ENCODE data around the gene HLA-DPB1. TPM values are rescaled to one million over a fixed set of nuclear protein-coding genes. Genes with fewer than 3 reads are reported as not detected.

The HLA-DPB1 gene
- total RNA-seq (2021) (2.3 and 2.7 TPM in 2 replicates), Bru-seq, nascent RNA (percentile 30 among the genes with signal in this experiment), BruChase-seq, experiment 1, labeled RNA remaining after a 2-hour chase (percentile 24 among the genes with signal in this experiment), BruChase-seq, experiment 2, labeled RNA remaining after a 6-hour chase (percentile 41 among the genes with signal in this experiment)
- long read RNA-seq, partial matches to known transcripts = 1 of 3 reads
- long read RNA-seq, other reads (novel, unspliced or antisense) = 2 of 3 reads

- no peak for TF ChIP-seq CTCF (conservative IDR thresholded peaks at IDR 0.05; ENCODE audit: low read depth, low read length)
- TF ChIP-seq EZH2 (IDR thresholded peaks at IDR 0.05; ENCODE audit: borderline replicate concordance, low read depth, low read length, poor library complexity, severe bottlenecking) = no peak
- Histone ChIP-seq H3K27ac (ENCODE audit: low read depth, low read length, poor library complexity, severe bottlenecking) (no peak within 1 kb of the TSS), H3K4me3 (ENCODE audit: low read depth, low read length, poor library complexity, severe bottlenecking) (no peak within 1 kb of the TSS), H3K4me1 (ENCODE audit: insufficient read depth, low read length, poor library complexity, severe bottlenecking) (no peaks in the 10 kb centered on the region), H3K36me3 (ENCODE audit: insufficient read depth, low read length, poor library complexity, severe bottlenecking) (no peaks in the 10 kb centered on the region), H3K9me3 (ENCODE audit: low read depth, low read length, poor library complexity, severe bottlenecking) (no peaks in the 10 kb centered on the region), H3K27me3 (replicated peaks; ENCODE audit: insufficient read depth, low read depth, low read length, poor library complexity) (peaks cover 16% of the 10 kb centered on the region)
- intact Hi-C loops (cut with micrococcal nuclease; ENCODE audit: unreplicated experiment) = loop anchor here (10.0 kb wide), 1 partner anchor 51 kb away; no protein-coding TSS in a partner anchor
- no TSS peak for BruUV-seq (replicated peaks)
- peak; percentile 50 for DNase-seq (ENCODE audit: low spot score)
- CTCF ChIA-PET = no interaction called here
- POLR2A ChIA-PET (ENCODE audit: low non-redundant PET) = interaction anchor here (0.6 kb wide), 1 partner anchor 124 kb away, joined by 4 read pairs; no protein-coding TSS in a partner anchor
These were observed at the start of gene HLA-DPB1 for GRCh38 chr6:33075568-33076405. HLA-DPB1 (plus strand) TSS chr6:33075990; CDS start chr6:33076042, 52 bp downstream.

- peaks cover 56% of the 10 kb centered on the region for H3K27me3 ChIP-seq (replicated peaks; ENCODE audit: insufficient read depth, low read depth, low read length, poor library complexity)
- H3K36me3 ChIP-seq (ENCODE audit: insufficient read depth, low read length, poor library complexity, severe bottlenecking) = no peaks in the 10 kb centered on the region
- intact Hi-C loops (cut with micrococcal nuclease; ENCODE audit: unreplicated experiment) = loop anchor here (10.0 kb wide), 1 partner anchor 46 kb away; the partner anchor contains the start of genes HLA-DPA1 and HLA-DPB1
- ChIA-PET POLR2A (ENCODE audit: low non-redundant PET) (no interaction called here), CTCF (no interaction called here)
- H3K9me3 ChIP-seq (ENCODE audit: low read depth, low read length, poor library complexity, severe bottlenecking) = no peaks in the 10 kb centered on the region
- H3K4me1 ChIP-seq (ENCODE audit: insufficient read depth, low read length, poor library complexity, severe bottlenecking) = no peaks in the 10 kb centered on the region
- no peak for DNase-seq (ENCODE audit: low spot score)
- BruUV-seq (replicated peaks) = no TSS peak
- TF ChIP-seq CTCF (conservative IDR thresholded peaks at IDR 0.05; ENCODE audit: low read depth, low read length) (no peak), EZH2 (IDR thresholded peaks at IDR 0.05; ENCODE audit: borderline replicate concordance, low read depth, low read length, poor library complexity, severe bottlenecking) (no peak)
- H3K4me3 ChIP-seq (ENCODE audit: low read depth, low read length, poor library complexity, severe bottlenecking) = no peak overlapping the region
- H3K27ac ChIP-seq (ENCODE audit: low read depth, low read length, poor library complexity, severe bottlenecking) = no peak overlapping the region
These were observed 47.5 kb upstream of the HLA-DPB1 start for GRCh38 chr6:33028220-33028849.

- H3K27ac ChIP-seq (ENCODE audit: low read depth, low read length, poor library complexity, severe bottlenecking) = no peak overlapping the region
- TF ChIP-seq CTCF (conservative IDR thresholded peaks at IDR 0.05; ENCODE audit: low read depth, low read length) = no peak
- no peak for TF ChIP-seq EZH2 (IDR thresholded peaks at IDR 0.05; ENCODE audit: borderline replicate concordance, low read depth, low read length, poor library complexity, severe bottlenecking)
- H3K4me1 ChIP-seq (ENCODE audit: insufficient read depth, low read length, poor library complexity, severe bottlenecking) = no peaks in the 10 kb centered on the region
- CTCF ChIA-PET = no interaction called here
- no peak overlapping the region for H3K4me3 ChIP-seq (ENCODE audit: low read depth, low read length, poor library complexity, severe bottlenecking)
- H3K27me3 ChIP-seq (replicated peaks; ENCODE audit: insufficient read depth, low read depth, low read length, poor library complexity) = peaks cover 68% of the 10 kb centered on the region
- intact Hi-C loops (cut with micrococcal nuclease; ENCODE audit: unreplicated experiment) = loop anchor here (10.0 kb wide), 1 partner anchor 45 kb away; the partner anchor contains the start of genes HLA-DPA1 and HLA-DPB1
- no peaks in the 10 kb centered on the region for H3K36me3 ChIP-seq (ENCODE audit: insufficient read depth, low read length, poor library complexity, severe bottlenecking)
- POLR2A ChIA-PET (ENCODE audit: low non-redundant PET) = no interaction called here
- no peak for DNase-seq (ENCODE audit: low spot score)
- H3K9me3 ChIP-seq (ENCODE audit: low read depth, low read length, poor library complexity, severe bottlenecking) = no peaks in the 10 kb centered on the region
- no TSS peak for BruUV-seq (replicated peaks)
These were observed 46.2 kb upstream of the HLA-DPB1 start for GRCh38 chr6:33029328-33030184.
